GM12874 (cell line): Measurements from ENCODE around the gene CEP164.

Experiments used
- TF ChIP-seq, protein P1 (sequence below): IDR thresholded peaks from 2 replicates; pipeline ENCODE4 v1.5.1; 2011; ENCODE audit warnings: low read depth, mild to moderate bottlenecking, control low read depth, low read length, moderate library complexity; ENCODE audit not compliant: insufficient read depth

The CEP164 gene

DNA sequence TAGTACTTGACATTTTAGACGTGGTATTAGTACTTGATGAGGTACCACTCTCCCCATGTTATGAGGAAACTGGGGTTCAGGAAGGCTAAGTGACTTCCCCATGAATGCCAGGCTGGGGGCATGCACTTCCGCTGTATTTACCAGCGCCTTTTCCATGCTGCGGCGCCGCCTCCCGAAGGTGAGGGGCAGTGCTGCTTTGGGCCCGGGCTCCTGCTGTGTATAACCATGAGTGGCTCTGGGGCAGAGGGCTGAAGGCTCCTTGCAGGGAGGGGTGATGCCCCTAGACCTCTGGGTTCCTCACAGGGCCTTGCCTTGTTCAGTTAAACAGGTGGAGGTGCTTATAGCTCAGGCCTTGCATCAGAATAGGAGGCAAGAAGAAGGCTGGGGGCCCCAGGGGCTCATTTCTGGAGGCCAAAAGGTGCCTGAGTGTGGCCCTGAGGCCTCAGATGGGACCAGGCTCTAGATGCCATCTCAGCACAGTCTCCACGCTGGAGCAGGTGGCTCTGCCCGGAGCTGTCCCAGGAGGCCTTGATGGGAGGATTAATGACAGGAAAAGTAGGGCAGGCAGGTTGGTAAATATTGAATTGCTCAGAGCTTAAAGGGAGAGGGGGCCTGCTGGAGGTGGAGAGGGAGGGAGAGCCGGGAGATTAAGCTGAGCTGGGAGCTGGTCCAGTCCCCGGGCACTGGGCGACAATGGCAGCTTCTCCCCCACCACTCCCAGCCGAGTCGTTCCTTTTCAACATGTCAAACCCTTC is 129.6 kb downstream of the CEP164 start:
- TF ChIP-seq, protein P1, sequence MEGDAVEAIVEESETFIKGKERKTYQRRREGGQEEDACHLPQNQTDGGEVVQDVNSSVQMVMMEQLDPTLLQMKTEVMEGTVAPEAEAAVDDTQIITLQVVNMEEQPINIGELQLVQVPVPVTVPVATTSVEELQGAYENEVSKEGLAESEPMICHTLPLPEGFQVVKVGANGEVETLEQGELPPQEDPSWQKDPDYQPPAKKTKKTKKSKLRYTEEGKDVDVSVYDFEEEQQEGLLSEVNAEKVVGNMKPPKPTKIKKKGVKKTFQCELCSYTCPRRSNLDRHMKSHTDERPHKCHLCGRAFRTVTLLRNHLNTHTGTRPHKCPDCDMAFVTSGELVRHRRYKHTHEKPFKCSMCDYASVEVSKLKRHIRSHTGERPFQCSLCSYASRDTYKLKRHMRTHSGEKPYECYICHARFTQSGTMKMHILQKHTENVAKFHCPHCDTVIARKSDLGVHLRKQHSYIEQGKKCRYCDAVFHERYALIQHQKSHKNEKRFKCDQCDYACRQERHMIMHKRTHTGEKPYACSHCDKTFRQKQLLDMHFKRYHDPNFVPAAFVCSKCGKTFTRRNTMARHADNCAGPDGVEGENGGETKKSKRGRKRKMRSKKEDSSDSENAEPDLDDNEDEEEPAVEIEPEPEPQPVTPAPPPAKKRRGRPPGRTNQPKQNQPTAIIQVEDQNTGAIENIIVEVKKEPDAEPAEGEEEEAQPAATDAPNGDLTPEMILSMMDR: no peak

DNA sequence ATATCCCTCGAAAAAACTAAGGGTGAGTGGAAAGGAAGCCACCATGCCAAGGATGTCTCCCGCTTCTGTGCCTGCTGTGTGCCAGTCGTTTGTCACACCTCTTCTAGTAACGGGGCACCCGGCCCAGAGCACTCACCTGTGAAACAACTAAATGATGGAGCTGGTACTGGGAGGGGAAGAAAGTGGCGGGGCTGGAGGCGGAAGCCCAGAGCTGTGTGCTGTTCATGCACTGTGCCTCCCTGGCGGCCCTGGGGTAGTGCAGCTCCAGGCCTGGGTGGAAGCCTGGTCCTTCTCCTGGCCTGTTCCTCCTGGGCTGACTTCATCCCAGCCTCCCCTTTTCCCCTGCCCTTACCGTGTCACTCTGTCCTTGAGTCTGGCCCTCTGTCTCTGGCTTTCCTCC is 130.2 kb downstream of the CEP164 start:
- TF ChIP-seq, protein P1: no peak

DNA sequence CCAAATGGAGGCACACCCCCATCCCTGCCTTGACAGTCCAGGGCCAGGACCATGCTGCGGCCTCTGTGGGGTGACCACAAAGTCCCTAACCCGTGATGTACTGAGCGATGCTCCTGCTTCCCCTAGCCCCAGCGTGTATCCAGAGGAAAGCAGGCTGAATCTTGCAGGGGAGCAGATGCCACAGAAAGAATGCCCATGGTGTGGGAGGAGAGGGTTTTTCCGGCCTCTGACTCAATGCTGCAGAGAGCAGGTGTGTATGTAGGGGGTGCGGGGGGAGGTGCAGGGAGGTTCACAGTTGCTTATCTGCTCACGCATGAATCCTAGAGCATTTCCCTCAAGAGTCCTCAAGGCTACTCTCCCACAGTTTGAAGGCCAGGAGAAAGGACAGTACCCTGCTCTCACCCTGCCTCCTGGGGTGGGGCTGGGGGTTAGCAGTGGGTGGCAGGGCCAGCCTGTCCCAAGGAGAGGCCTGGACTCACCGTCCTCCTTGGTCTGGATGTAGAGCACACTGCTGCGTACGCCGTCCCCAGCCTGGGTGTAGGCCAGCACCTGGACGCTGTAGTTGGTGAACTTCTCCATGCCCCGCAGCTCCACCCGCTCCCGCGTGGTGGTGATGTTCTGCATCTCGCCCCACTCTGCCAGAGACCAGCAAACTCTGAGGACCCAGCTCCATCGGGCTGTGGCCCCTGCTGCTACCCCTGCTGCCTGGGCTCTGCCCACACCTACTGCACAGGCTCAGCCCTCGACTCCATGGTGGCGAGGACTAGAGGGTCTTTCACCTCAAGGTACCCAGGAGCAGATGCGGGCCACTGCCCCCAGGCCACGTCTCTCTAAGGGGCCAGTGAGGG is 130.8 kb downstream of the CEP164 start:
- TF ChIP-seq, protein P1: no peak

DNA sequence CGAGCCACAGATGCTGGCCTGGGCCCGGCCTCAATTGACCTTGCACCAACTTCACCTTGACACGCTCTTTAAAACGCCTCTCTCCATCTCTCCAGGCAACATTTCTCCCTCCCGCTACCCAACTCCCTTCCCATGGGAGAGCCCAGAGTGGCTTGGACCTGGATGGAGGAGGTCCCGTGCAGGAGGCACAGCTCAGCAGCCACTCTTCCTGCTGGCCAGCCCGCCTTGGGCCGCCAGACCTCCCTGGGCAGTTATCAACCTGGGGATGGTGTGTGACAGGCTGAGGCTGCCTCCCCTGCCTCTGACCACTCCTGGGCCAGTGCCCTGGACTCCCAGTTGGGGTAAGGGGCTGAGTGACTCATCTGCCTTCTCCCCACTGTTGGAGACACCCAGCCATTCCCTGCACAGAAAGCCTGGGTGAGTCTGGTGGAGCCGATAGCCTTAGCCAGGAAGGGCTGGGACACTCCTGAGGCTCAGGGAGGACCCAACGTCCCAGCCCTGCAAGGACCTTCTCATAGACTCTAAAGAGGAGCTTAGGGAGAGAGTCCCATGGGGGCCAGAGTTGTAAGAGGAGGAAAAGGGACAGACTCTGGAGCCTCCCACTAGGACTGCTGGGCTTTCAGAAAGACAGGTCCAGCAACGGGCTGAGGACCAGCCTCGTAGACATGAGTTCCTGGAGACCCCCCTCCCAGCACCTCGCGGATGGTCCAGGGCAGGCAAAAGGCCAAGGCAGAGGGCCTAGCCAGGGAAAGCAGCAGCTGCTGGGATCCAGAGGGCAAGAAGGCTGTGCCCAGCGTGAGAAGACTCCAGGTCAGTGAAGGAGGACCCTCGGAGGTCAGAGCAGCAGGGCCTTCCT is 131.7 kb downstream of the CEP164 start:
- TF ChIP-seq, protein P1: no peak

DNA sequence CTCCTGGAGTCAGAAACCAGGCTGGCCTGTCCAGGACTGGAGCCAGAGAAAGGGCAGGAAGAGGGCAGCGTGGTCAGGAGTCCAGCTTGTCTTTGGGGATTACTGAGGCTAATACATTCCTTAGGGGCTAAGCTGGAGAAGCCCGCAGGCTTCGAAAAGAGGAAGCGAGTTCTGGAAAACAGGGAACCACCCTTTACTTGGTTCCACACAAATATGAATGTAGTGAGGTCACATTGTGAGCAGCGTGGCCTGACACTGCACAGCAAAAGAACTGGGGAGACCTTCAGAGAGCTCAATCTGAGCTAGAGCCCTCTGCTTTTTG is 132.3 kb downstream of the CEP164 start:
- TF ChIP-seq, protein P1: no peak

DNA sequence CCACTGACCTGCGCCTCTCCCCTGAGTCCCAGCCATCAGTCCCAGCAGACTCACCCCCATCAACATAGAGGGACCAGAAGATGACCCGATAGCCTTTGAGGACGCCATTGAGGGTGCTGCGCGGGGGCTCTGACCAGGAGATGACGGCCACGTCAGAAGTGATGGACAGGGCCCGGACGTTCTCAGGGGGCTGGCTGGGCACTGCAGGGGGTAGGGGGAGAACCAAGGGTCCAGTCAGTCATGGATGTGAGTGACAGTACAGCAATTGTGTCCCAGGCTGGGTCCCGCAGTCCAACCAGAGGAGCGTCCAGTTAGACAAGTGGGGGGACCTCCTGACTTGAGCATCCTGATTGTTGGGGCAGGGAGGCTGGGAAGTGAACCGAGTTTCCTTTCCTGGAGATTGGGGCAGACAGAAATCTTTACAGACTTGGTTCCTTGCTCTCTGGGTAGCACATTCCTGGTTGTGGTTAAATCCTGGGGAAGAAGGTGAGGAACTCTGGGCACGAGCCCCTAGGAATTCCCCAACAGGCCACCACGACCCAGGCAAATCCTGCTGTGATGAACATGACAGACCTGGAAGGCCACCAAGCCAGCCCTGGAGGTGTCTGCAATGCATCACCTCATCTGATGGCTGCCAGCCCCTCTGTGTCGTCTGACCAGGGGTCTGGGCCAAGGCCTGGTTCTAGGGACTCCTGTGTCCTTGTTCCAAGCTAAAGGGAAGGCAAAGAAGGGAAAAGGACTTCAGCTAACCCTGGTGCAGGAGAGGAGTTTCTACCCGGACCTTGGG is 133.9 kb downstream of the CEP164 start:
- TF ChIP-seq, protein P1: no peak
